Epithelial cell of esophagus (primary cell): Measurements from ENCODE around the gene KATNB1.
"Not testable (repeated sequence)": the region's sequence is repeated elsewhere in the genome, so short reads cannot be mapped to it uniquely, and the experiment has no call there.

Source experiments
- DNase-seq: peaks from one replicate; pipeline ENCODE4 v3.0.0; 2010; ENCODE audit warnings: low read depth
- H3K4me3 ChIP-seq: 2 replicates; pipeline ENCODE4 v1.5.1; 2011; ENCODE audit warnings: mild to moderate bottlenecking, low read length, control low read depth
- TF ChIP-seq, protein P1 (sequence below): IDR thresholded peaks from 2 replicates; pipeline ENCODE4 v1.5.1; 2011; ENCODE audit warnings: low read depth, mild to moderate bottlenecking, low read length, control low read depth, inconsistent platforms; ENCODE audit not compliant: insufficient read depth; ENCODE audit errors: missing control alignments

KATNB1 gene

DNA sequence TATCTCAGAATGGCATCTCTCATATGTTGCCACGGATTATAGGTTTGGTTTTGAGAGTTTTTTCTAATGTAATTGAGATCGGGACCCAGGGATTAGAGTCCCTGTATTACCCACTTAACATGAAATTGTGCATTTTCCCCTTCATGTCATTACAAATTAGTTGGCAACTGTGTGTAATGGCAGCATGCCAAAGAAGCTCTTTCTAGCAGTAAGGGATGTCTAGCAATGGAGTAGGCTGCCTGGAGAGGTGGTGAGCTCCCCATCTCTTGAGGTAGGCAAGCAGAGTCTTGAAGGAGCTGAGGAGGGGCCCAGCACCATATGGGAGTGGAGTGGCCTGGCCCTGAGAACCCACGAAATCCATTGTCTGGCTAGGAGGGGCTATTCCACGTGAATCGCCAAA is 10.0 kb upstream of the KATNB1 start:
- DNase-seq, result no peak
- H3K4me3 ChIP-seq, result no peak overlapping the region
- TF ChIP-seq, protein P1, sequence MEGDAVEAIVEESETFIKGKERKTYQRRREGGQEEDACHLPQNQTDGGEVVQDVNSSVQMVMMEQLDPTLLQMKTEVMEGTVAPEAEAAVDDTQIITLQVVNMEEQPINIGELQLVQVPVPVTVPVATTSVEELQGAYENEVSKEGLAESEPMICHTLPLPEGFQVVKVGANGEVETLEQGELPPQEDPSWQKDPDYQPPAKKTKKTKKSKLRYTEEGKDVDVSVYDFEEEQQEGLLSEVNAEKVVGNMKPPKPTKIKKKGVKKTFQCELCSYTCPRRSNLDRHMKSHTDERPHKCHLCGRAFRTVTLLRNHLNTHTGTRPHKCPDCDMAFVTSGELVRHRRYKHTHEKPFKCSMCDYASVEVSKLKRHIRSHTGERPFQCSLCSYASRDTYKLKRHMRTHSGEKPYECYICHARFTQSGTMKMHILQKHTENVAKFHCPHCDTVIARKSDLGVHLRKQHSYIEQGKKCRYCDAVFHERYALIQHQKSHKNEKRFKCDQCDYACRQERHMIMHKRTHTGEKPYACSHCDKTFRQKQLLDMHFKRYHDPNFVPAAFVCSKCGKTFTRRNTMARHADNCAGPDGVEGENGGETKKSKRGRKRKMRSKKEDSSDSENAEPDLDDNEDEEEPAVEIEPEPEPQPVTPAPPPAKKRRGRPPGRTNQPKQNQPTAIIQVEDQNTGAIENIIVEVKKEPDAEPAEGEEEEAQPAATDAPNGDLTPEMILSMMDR, result no peak

DNA sequence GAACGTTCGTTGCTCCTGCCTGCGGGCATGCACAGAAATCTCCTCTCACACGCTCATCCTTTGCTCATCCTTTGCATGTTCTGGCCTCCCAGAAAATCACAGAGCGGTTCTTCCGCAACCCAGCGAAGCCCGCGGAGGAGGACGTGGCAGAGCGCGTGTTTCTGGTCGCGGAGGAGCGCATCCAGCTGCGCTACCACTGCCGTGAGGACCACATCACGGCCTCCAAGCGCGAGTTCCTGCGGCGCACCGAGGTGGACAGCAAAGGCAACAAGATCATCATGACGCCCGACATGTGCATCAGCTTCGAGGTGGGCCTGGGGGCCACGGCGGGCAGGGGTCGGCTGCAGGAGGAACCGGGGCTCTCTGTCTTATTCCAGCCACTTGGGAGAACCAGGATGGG is 9.6 kb upstream of the KATNB1 start:
- no peak for DNase-seq
- no peak overlapping the region for H3K4me3 ChIP-seq
- TF ChIP-seq, protein P1, result no peak

DNA sequence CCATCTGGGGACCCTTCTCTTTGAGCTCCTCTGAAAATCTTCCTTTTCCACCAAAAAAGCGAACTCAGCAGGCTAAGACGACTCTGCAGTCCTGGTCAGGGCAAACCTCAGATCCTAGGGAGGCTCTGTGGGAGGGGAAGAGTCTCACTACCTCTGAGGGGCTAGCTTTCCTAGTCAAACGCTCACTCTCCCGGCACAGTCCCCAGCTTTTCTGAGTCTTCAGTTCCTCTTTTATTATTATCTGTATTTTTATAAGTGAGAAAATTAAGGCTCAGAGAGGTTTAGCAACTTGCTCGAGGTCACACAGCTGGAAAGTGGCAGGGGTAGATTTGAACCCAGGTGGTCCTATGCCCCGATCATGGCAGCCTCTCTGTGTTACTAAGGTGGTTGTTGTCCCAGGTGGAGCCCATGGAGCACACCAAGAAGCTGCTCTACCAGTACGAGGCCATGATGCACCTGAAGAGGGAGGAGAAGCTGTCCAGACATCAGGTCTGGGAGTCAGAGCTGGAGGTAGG is 9.1 kb upstream of the KATNB1 start:
- TF ChIP-seq, protein P1, result no peak
- H3K4me3 ChIP-seq, result no peak overlapping the region
- DNase-seq, result no peak

DNA sequence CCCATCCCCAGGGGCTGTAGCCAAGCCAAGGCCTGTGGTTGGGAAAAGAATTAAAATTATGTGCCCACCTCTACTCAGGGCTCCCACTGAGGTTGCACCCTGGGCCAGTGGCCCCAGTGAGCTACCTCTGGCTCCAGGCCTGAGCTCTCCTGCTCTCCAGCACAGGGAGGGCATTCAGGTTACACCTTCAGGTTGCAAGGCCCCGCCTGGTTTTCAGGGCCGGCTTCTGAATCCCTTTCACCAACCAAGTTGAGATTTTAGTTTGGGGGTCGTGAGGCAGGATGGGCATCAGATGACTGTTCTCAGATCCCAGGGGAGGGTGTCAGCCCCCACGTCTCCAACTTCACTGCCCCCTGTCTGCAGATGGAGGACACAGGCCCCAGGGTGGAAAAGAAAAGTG is 8.0 kb upstream of the KATNB1 start:
- H3K4me3 ChIP-seq, result no peak overlapping the region
- TF ChIP-seq, protein P1, result no peak
- no peak for DNase-seq

GRCh38 chr16:57728336-57729181 is 7.0 kb upstream of the KATNB1 start:
- TF ChIP-seq, protein P1, result no peak
- no peak overlapping the region for H3K4me3 ChIP-seq

DNA sequence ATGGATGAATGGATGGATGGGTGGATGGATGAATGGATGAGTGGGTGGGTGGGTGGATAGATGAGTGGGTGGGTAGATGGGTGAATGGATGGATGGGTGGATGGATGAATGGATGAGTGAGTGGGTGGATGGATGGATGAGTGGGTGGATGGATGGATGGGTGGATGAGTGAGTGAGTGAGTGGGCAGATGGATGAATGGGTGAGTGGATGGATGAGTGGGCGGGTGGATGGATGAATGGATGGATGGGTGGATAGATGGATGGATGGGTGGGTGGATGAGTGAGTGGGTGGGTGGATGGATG is 6.4 kb upstream of the KATNB1 start:
- H3K4me3 ChIP-seq, result no peak overlapping the region
- TF ChIP-seq, protein P1, result no peak
- no peak for DNase-seq

More at GRCh38 chr16:57728336-57729181, 7.0 kb upstream of the KATNB1 start:
- DNase-seq, result no peak

- not testable (repeated sequence) for H3K4me3 ChIP-seq, DNase-seq
These were observed 5.7 kb upstream of the KATNB1 start for GRCh38 chr16:57729852-57730251.
